Stimulated activated CD8-positive, alpha-beta memory T cell treated with anti-CD3 and anti-CD28 coated beads, Interleukin-7, amount 100 ng/mL, for 4 hours (primary cell): Measurements from ENCODE around the gene NPTXR.

ENCODE experiments used
- DNase-seq, 2 donors: peaks; one replicate each; pipeline ENCODE4 v3.0.0-alpha.2; 2020; ENCODE audit warnings: low read depth in 2 of 2

NPTXR gene

DNA sequence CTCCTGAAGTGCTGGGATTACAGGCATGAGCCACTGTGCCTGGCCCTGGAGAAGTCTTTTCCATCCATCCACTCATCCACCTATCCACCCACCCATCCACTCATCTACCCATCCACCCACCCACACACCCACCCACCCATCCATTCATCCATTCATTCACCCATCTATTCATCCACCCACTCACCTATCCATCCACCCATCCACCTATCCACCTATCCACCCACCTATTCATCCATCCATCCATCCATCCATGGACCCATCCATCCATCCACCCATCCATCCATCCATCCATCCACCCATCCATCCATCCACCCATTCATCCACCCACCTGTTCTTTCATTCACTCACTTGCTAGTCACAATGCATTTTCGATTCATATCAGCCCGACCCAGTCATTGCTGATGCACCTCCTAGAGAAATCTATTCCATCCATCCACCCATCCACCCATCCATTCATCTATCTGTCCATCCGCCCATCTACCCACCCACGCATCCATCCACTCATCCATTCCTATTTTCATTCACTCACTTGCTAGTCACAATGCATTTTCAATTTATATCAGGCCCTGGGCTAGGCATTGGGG lies 70.4 kb downstream of the NPTXR start:
- no peak for DNase-seq

DNA sequence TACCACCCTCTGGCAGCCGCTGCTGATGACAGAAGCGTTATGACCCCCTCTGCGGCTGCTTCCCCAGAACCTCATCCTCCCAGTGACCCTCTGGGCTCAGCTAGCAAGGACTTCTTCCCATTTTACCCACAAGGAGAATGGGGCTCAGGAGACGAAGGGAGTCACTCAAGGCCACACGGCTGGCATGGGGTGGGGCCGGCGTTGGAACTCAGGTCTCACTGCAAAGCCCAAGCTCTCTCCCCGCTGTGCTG lies 71.3 kb downstream of the NPTXR start:
- no peak for DNase-seq

DNA sequence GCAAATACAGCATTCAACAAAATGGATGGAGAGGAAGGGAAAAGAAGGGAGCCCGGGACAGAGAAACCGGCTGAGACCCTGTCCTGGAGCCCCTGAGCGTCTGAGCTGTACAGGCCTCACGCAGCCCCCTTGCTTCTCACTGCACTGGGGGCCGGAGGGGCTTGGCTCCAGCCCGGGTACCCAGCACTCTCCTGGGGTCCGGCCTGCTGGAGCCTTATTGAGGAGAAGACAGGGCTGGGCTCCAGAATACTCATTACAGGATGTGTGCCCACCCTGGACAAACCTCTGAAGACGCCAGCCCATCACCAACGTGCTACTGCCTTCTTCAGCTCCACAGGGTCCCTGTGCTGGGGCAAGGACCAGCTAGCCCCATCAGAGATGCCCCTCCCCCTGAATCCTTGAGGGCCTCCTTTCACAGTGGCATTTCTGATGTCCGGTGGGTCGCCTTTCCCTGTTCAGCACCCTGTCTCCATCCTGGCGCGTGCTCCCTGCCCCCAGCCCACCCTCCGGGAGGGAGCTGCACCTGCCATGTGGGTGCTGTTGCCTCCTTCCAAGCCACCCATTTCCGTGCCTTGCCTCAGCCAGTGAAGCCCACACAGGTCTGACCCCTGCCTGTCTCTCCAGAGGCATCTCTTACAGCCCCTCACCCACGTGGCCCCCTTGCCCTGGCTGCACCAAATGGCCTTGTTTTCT lies 73.4 kb downstream of the NPTXR start:
- DNase-seq, result no peak
